IPS-15b (cell line): ENCODE measurements around the gene CEP290.

Experiments used
- H3K27me3 ChIP-seq: one replicate; pipeline ENCODE4 v1.6.1; 2013; ENCODE audit warnings: low read length; ENCODE audit not compliant: control insufficient read depth, insufficient read depth
- H3K36me3 ChIP-seq: one replicate; pipeline ENCODE4 v1.6.1; 2013; ENCODE audit warnings: low read length; ENCODE audit not compliant: control insufficient read depth, insufficient read depth
- H3K4me1 ChIP-seq: one replicate; pipeline ENCODE4 v1.6.1; 2013; ENCODE audit warnings: mild to moderate bottlenecking, low read length; ENCODE audit not compliant: control insufficient read depth, insufficient read depth
- H3K4me3 ChIP-seq: one replicate; pipeline ENCODE4 v1.5.1; 2013; ENCODE audit warnings: low read depth, low read length
- H3K9ac ChIP-seq: one replicate; pipeline ENCODE4 v1.6.1; 2013; ENCODE audit warnings: low read depth, mild to moderate bottlenecking, low read length
- H3K9me3 ChIP-seq: one replicate; pipeline ENCODE4 v1.6.1; 2013; ENCODE audit warnings: mild to moderate bottlenecking, low read length; ENCODE audit not compliant: control insufficient read depth, insufficient read depth

The CEP290 gene

DNA sequence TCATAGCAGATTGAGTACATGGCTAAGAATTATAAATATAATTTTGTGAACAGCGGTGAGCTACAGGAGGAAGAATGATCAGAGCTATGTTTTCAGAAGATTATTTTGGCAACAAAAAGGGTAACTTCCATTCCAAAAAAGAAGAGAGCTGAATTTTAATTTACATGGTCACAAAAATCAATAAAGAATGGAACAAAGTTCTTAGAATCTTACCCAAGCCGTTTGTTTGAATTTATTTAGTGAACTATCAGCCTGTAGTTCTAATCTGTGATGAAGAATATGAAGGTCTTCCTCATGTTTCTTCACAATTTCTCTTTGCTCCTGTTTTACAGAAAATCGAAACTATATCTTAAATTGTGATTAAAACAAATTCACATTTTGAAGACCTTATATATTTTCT, 58.3 kb downstream of the CEP290 start:
- Histone ChIP-seq H3K36me3 (no peaks in the 10 kb centered on the region), H3K27me3 (no peaks in the 10 kb centered on the region), H3K9me3 (no peaks in the 10 kb centered on the region)

DNA sequence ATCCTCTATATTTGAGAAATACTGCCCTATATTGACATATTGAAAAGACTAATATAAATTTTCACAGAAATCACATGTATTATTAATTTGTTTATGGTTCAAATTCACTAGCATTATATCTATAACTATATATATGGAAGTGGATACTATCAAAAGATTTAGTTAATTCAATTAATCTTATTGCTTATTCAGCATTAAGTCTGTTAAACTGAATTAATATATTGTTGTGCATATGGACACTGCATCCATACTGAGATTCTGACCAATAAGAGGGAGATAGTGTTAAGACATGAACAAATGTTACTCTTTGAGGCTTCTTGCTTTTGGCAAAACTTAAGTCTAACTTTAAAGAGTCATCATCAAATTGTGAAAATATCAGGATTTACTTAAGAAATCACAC, 60.6 kb downstream of the CEP290 start:
- H3K27me3 ChIP-seq = no peaks in the 10 kb centered on the region

More for the DNA sequence above, 58.3 kb downstream of the CEP290 start:
- Histone ChIP-seq H3K4me1 (no peaks in the 10 kb centered on the region), H3K4me3 (no peak overlapping the region), H3K9ac (no peak overlapping the region)

DNA sequence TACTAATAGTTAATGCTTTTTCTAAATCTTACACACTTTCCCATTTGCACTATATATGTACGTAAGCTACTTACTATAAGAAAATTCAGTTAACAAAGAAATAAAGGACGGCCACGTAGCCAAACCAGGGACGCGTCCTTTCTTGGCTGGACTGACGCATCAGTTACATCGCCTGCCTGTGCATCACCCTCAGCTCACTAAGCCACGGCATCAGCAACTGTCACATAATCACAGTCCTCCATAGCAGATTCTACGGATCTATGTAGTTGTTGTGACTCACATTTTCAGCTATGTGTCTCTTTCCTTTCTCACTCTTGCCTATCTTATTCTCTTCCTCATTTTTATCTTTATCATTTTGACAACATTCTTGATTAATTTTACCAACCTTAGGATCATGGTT, 74.6 kb downstream of the CEP290 start:
- H3K27me3 ChIP-seq = no peaks in the 10 kb centered on the region
- H3K9me3 ChIP-seq = no peaks in the 10 kb centered on the region
- H3K4me3 ChIP-seq = no peak overlapping the region
- H3K36me3 ChIP-seq = no peaks in the 10 kb centered on the region
- no peaks in the 10 kb centered on the region for H3K4me1 ChIP-seq
- no peak overlapping the region for H3K9ac ChIP-seq

More for the DNA sequence above, 60.6 kb downstream of the CEP290 start:
- H3K4me3 ChIP-seq = no peak overlapping the region
- no peaks in the 10 kb centered on the region for H3K4me1 ChIP-seq
- H3K9me3 ChIP-seq = no peaks in the 10 kb centered on the region
- H3K9ac ChIP-seq = no peak overlapping the region
- H3K36me3 ChIP-seq = no peaks in the 10 kb centered on the region

DNA sequence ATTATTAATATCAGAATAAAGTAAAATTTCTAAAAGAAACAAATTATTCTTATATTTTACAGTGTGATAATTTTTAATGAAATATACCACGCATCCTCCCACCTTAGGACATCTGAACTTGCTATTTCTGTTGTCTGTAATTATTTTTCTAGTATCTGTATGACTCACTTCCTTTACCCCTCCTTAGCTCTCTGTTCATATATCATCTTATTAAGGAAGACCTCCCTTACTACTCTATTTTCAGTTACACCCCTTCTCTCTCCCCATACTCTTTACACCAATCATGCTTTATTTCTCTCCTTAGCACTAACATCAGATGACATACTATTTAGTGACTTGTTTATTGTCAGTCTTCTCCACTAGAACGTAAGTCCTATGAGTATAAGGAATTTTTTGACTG, 78.5 kb downstream of the CEP290 start:
- H3K9ac ChIP-seq = no peak overlapping the region
- H3K27me3 ChIP-seq = no peaks in the 10 kb centered on the region
- no peaks in the 10 kb centered on the region for H3K36me3 ChIP-seq
- H3K9me3 ChIP-seq = no peaks in the 10 kb centered on the region
- H3K4me3 ChIP-seq = no peak overlapping the region
- H3K4me1 ChIP-seq = no peaks in the 10 kb centered on the region

DNA sequence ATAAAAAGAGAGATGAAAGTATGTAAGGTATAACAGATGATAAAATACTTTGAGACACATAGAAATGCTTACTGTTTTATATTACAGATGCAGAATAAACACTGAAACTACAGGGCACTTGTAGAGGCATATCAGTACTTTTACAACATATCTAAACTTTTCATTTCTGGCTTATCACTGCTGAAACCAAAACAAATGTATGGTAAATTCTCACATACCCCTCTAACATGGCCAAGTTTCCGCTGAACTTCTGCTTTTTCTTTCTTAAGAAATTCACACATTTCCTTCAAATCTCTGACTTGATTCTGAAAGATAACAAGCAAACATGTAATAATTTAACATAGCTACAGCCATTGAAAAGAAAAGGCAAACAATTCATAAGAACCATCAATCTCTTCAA, 79.4 kb downstream of the CEP290 start:
- H3K9me3 ChIP-seq = no peaks in the 10 kb centered on the region

DNA sequence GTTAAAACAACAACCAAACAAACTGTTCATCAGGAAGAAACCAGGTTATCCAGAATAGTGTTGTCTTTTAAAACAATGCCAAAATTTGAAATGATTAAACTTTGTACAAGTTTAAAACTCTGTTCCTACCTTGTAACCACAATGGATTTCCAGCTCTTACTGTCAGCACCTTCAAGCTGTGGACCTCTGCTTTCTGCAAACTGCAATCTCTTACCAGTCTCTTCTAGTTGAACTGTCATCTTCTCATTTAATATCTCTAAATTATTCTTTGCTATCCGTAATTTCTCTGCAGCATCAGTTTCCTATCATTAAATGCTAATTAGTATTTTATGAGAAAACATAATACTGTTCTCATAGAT, 83.2 kb downstream of the CEP290 start:
- H3K9me3 ChIP-seq = no peaks in the 10 kb centered on the region
- no peak overlapping the region for H3K9ac ChIP-seq
- H3K4me3 ChIP-seq = no peak overlapping the region
- no peaks in the 10 kb centered on the region for H3K27me3 ChIP-seq
- no peaks in the 10 kb centered on the region for H3K4me1 ChIP-seq
- no peaks in the 10 kb centered on the region for H3K36me3 ChIP-seq

More for the DNA sequence above, 79.4 kb downstream of the CEP290 start:
- no peaks in the 10 kb centered on the region for H3K36me3 ChIP-seq
- H3K9ac ChIP-seq = no peak overlapping the region
- no peak overlapping the region for H3K4me3 ChIP-seq
- no peaks in the 10 kb centered on the region for H3K4me1 ChIP-seq
- H3K27me3 ChIP-seq = no peaks in the 10 kb centered on the region

DNA sequence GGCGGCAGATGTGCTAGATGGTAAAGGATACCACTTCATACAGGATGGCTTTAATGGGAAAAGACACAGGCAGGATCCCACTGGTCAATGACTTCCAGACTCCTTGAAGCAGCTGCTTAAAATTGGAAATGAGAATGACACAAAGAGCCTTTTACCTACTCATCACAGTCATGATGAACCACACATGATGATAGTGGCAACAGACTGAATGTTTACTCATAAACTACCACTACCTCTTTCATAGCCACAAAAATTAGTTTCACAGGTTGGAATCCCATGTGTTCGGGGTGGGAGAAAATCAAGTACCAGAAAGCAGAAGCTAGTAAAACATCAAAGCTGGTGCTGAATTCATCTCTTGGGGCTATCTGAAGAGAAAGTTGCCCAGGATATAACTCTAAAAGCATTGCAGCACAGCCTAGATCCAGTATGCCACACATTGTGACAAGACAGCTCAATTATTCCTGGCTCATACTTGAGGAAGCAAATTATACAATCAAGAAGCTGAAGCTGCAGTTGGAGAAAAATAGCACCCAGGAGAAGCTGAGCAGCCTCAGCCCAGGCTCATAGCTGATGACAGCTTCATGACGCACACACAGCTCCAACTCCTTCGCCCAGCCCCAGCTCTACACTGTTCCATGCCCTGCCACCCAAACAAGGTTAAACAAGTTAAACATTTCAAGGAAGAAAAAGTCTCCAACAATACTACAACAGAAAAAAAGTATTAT, 83.7 kb downstream of the CEP290 start:
- H3K36me3 ChIP-seq = no peaks in the 10 kb centered on the region
- no peaks in the 10 kb centered on the region for H3K4me1 ChIP-seq
- no peak overlapping the region for H3K4me3 ChIP-seq
- no peaks in the 10 kb centered on the region for H3K27me3 ChIP-seq
- no peaks in the 10 kb centered on the region for H3K9me3 ChIP-seq
- no peak overlapping the region for H3K9ac ChIP-seq

DNA sequence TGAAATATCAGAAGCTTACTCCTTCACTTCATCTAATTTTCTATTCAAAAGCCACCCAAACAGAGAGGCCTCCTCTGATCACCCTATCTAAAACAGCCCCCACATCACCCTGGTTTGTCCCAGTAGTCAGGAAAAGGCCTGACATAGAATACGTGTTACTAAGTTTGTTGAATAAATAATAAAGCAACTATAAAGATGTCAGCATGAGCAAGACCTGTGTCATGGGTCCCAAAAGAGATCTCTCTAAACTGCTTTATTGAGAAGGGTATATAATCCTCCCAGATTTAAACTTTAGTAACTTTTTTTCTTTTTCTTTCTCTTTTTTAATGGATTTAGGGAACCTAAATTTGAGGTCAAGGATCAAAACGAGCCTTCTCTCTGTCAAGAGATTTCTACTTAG, 85.3 kb downstream of the CEP290 start:
- Histone ChIP-seq H3K9ac (no peak overlapping the region), H3K4me1 (no peaks in the 10 kb centered on the region), H3K9me3 (no peaks in the 10 kb centered on the region), H3K27me3 (no peaks in the 10 kb centered on the region), H3K36me3 (no peaks in the 10 kb centered on the region), H3K4me3 (no peak overlapping the region)

DNA sequence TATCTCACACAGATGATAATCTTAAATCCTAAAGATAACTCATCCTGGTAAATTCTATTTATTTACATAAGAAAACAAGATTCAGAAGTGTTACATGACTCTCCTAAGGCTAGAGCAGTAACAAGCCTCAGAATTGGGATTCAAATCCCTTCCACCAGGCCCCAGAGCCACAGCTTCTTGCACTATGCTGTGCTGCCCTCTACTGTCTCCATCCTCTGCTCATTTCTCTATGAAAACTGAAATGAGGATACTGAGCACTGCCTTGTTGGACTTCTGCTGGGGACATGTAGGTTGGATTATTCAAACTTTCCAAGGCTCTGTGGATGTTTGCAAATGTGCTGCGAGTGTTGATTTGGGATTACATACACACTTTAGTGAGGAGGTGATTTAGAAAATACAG, 89.2 kb downstream of the CEP290 start:
- no peak overlapping the region for H3K4me3 ChIP-seq
- no peaks in the 10 kb centered on the region for H3K9me3 ChIP-seq
- no peaks in the 10 kb centered on the region for H3K27me3 ChIP-seq
- no peaks in the 10 kb centered on the region for H3K4me1 ChIP-seq
- H3K9ac ChIP-seq = no peak overlapping the region
- H3K36me3 ChIP-seq = no peaks in the 10 kb centered on the region

DNA sequence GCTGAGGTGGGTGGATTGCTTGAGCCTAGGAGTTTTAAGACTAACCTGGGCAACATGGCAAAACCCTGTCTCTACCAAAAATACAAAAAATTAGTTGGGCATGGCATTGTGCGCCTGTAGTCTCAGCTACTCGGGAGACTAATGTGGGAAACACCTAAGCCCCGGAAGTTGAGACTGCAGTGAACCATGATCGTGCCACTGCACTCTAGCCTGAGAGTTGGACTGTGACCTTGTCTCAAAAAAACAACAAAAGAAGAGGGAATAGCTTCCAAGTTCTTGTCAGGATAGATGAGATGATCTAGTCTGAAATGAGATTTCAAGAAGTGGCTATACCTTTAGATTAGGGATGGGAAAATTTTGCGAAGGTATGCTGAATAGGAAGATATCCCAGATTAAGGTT, 97.9 kb downstream of the CEP290 start:
- H3K36me3 ChIP-seq = peaks cover 5% of the 10 kb centered on the region
- H3K4me1 ChIP-seq = peaks cover 4% of the 10 kb centered on the region
- H3K4me3 ChIP-seq = no peak overlapping the region
- no peaks in the 10 kb centered on the region for H3K27me3 ChIP-seq
- no peaks in the 10 kb centered on the region for H3K9me3 ChIP-seq
- H3K9ac ChIP-seq = no peak overlapping the region

DNA sequence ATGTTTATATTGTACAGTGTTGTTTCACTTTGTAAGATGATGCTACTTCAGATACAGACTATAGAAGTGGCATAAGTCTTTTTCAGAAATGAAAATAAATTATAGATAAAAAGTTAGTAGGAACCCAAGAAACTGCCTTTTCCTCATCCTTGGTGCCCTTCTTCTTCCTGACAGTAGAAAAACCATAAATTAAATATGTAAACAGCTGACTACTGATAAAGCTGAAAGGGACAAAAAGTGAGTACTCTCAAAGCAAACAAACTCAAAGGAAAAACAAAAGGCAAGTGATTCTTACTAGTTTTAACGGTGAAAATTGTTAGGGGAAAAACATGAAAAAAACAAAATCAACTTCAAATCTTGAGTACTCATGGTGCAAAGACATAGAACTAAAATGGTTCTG, 104.1 kb downstream of the CEP290 start:
- Histone ChIP-seq H3K27me3 (no peaks in the 10 kb centered on the region), H3K4me1 (peaks cover 7% of the 10 kb centered on the region), H3K9ac (no peak overlapping the region), H3K36me3 (no peaks in the 10 kb centered on the region), H3K4me3 (no peak overlapping the region), H3K9me3 (no peaks in the 10 kb centered on the region)

DNA sequence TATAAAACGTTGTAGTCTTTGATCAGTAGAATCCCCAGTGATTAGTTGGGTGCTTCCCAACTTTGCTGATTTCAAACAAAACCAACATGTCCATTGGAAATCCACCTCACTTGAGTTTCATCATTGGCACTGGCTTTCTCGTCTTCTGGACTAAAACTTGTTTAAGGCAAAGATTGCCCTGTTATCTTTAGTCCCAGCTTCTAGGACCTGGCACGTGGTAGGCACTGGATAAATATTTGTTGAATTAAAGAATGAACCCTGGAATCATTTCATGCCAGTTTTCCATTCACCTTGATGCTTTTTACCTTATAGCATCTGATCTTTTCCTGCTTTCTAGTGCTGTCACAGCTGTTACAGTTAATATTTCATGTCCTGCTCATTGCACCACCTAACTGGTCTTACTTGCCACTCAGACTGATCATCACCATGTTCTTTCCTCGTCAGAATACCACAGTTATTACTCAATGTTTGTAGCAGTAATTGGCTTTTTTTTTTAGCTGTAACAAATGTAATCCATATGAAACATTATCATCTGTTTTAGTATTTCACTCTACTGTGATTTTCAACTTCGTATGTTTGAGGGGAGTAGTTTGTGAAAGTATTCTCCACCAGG, 105.4 kb downstream of the CEP290 start:
- Histone ChIP-seq H3K9ac (no peak overlapping the region), H3K4me3 (peak overlapping the region; percentile 84), H3K36me3 (no peaks in the 10 kb centered on the region), H3K27me3 (no peaks in the 10 kb centered on the region), H3K4me1 (peaks cover 7% of the 10 kb centered on the region), H3K9me3 (no peaks in the 10 kb centered on the region)
